Islet precursor cell (in vitro differentiated cells): ENCODE data around the gene FBXL16.
"Not testable (repeated sequence)": the region's sequence is repeated elsewhere in the genome, so short reads cannot be mapped to it uniquely, and the experiment has no call there.

Experiments used
- DNase-seq: peaks from one replicate; pipeline ENCODE4 v3.0.0-alpha.2; 2018

Gene FBXL16

DNA sequence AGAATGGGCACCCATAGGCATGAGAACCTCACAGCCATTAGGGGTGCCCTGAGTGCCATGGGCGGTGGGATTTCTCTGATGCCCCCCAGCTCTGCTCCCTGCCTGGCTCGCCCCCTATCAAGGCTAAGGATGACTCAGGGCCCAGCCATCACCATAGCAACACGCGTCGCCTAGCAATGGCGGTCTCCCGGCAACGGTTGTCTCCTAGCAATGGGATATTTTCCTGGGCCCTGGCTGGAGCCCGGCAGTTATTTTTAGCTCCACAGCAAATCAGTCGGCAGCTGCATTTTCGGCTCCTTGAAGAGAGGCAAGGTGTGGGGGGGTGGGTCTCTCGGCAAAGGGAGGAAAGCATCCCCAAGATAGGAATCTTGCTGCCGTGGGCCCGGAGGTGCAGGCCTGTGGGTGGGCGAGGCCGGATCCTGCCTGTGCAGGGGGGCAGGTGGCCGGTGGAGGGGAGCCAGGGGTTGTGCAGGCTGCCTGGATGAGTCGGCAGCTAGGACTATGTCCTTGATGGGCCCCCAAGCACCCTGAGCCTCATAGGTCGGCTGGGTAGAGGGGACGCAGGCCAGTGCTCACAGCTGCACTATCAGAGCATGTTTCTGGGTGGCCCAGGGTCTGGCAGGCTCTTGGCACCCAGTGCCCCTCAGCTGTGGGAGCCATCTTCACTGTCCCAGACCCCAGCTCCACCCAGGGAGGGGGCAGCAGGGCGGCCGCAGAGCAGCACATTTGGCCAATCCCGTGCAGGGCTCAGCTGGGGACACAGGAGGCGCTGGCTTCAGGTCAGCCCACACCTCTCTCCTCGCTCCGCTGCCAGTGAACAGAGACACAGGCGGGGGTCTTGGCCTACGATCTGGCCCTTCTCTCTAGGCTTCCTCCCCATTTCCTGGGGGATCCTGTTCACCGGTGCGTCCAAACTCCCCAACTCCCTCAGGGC is 4.2 kb upstream of the FBXL16 start:
- DNase-seq: peak; percentile 80

- no peak for DNase-seq
These were observed 3.4 kb upstream of the FBXL16 start for GRCh38 chr16:708959-709358.

GRCh38 chr16:708019-708418 is 2.4 kb upstream of the FBXL16 start:
- no peak for DNase-seq

GRCh38 chr16:707062-707538 is 1.5 kb upstream of the FBXL16 start:
- DNase-seq: no peak

- DNase-seq: no peak
These were observed 824 bp upstream of the FBXL16 start for GRCh38 chr16:706189-707061.

GRCh38 chr16:704552-705380 is 835 bp downstream of the FBXL16 start:
- no peak for DNase-seq

DNA sequence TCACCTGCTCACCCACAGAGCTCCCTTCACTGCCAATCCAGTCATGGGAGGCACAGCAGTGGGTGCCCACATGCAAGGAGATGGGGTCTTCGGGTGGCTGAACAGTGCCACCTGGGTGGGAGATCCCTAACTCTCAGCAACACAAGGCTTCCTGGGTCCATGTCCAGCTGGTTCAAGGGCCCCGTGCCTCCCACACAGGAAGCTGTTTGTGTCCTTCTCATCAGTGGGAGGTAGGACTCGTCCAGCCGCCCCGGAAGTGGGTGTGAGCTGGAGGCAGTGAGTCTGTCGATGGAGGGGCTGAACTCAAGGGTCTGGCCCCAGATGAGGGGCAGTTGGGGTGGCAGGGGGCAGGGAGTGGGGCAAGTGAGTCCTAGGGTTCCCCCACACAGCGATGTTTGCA is 1.6 kb downstream of the FBXL16 start:
- no peak for DNase-seq

DNA sequence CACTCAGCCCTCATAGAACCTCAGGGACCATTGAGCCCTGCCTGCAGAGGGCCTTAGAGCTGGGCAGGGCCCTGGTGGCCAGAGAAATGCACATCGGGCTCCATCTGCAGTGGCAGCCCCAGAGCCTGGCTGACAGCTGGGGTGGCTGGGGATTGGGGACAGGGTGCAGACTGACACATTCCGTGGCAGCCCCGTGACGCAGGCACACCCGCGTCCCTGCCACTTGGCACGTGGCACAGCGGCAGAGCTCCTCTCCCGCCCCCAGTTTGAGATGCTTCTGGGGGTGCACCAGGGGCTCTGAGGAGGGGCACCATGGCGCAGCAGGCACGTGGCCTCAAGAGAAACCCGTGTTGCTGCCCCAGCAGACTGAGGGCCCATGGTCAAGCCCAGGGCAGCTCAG is 2.2 kb downstream of the FBXL16 start:
- DNase-seq: no peak

- no peak for DNase-seq
These were observed 3.3 kb downstream of the FBXL16 start for GRCh38 chr16:702341-702740.

GRCh38 chr16:700684-701584 is 4.7 kb downstream of the FBXL16 start:
- DNase-seq: peak; percentile 75

DNA sequence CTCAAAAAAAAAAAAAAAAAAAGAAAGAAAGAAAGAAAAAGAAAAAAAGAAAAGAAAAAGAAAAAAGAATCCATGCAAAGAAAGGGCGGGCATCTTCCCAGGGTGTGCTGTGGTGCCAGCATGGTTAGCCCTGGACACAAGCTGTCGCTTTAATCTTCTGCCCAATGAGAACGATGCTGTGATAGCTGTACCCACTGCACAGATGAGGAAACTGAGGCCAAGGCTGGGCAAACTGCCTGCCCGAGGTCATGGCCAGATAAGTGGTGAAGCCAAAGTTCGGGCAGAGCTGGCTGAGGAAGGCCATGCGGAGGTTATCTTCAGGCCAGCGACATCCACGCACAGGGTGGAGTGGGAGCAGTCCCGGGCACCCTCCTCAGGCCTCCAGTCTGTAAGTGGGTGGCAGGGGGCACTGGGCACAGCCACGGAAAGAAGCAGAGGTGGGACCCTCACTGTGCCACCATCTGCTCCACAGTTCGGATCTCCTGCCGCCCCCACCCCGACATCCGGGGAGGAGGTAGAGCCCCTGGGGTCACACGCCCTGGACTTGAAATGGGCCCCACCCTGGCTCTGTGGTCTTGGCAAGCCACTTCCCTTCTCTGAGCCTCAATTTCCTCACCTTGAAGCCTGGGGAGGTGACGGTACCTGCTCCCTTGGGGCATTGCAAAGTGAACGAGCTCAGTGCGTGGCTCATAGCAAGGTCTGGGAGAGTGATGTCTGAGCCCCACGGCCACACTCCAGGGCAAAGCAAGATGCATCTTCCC is 6.5 kb downstream of the FBXL16 start:
- no peak for DNase-seq

- no peak for DNase-seq
These were observed 10.1 kb downstream of the FBXL16 start for GRCh38 chr16:695355-696089.

DNA sequence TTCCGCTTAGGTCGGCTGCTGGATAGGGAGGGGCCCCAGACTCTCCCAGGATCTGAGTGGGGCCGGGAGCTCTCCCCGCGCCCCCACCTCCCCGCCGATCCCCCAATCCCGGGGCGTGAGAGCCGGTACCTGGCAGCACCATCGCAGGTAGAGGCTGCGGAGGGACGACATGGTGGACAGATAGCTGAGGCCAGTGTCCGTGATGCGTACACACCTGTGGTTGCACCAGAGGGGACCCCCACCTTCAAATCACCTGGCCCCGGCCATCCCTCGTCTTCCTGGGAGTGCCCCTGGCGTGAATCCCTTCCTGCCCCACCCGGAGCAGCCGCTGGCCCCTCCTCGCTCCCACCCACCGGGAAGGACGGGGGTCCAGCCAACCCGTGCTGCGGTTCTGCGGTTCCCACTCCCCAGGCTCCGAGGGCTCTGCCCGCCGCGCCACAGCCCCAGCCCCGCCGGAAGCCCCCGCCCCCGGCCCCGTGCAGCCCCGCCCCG is 10.7 kb downstream of the FBXL16 start:
- DNase-seq: no peak

DNA sequence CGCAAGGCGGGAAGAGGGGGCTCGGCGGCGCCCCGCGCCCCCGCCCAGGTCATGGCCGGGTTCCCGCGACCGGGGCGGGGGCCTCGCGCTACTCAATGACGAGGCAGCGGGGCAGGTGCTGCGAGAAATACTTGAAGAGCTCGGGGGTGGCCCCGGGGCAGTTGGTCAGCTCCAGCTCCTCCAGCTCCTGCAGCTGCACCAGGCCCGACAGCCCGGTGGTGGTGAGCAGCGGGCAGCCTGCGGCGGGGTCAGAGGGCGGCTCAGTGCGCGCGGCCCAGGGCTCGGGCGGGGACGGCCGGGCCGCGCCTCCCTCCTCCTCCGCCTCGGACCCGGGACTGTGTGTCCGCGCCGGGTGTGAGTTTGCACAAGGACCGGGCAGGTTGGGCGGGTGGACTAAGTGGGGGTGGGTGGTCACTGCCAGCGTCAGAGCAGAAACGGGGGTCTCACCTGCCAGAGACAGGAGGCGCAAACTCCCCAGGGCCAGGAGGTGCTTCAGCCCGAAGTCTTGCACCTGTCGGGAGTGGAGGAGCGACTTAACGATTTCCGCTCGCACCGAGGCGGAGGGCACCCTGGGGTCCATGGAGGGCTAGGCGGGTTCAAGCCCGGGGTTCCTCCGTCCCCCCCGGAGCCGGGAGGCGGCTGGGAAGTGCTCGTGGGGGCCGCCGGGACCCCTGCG is 11.3 kb downstream of the FBXL16 start:
- no peak for DNase-seq

GRCh38 chr16:693766-694165 is 11.8 kb downstream of the FBXL16 start:
- DNase-seq: no peak

DNA sequence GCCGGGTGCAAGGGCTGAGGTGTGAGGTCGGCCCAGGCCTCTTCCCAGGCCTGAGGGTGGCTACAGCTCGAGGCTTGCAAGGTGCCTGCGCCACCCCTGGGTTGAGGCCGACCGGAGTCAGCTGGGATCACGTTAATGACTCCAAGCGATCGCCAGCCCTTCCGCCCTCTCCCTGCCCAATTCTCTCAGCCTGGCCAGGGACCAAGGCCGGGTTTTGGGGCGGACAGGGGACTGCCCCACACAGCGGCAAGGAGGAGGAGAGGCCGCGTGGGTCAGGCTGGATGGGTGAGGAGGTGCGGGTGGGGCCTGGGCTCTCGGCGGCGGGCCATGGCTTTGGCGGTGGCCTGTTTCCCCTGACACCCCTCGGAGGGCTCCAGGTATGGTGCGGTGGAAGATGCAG is 12.2 kb downstream of the FBXL16 start:
- DNase-seq: no peak

GRCh38 chr16:692356-693108 is 13.1 kb downstream of the FBXL16 start:
- DNase-seq: no peak

DNA sequence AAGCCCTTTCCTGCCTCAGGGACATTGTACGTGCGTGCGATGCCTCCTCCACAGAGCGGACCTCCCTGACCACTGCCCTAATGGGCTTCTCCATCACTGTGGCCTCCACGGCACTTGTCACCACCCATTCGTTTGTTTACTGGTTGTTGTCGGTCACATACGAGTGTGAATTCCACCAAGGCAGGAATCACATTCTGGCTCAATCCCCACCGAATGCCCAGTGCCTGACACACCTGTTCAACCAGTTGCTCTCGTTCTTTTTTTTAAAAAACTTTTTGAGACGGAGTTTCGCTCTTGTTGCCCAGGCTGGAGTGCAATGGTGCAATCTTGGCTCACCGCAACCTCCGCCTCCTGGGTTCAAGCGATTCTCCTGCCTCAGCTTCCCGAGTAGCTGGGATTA is 14.4 kb downstream of the FBXL16 start:
- DNase-seq: not testable (repeated sequence)
